Stimulated activated naive CD8-positive, alpha-beta T cell treated with anti-CD3 and anti-CD28 coated beads, Interleukin-15, Interleukin-2, amounts not matched to agents 100 U/mL and 50 U/mL, for 24 hours (primary cell): Measurements from ENCODE around the gene PRDM13.
"Not testable (repeated sequence)": the region's sequence is repeated elsewhere in the genome, so short reads cannot be mapped to it uniquely, and the experiment has no call there.

ENCODE experiments used
- ATAC-seq: fragments of 150-1000 bp; cut with Tn5 transposase; one replicate; pipeline ENCODE4 v1.10.0; 2021
- DNase-seq: peaks from one replicate; pipeline ENCODE4 v3.0.0; 2021

PRDM13 gene

GRCh38 chr6:99629293-99629692 is 22.7 kb downstream of the PRDM13 start:
- no peak for DNase-seq
- no peak for ATAC-seq

DNA sequence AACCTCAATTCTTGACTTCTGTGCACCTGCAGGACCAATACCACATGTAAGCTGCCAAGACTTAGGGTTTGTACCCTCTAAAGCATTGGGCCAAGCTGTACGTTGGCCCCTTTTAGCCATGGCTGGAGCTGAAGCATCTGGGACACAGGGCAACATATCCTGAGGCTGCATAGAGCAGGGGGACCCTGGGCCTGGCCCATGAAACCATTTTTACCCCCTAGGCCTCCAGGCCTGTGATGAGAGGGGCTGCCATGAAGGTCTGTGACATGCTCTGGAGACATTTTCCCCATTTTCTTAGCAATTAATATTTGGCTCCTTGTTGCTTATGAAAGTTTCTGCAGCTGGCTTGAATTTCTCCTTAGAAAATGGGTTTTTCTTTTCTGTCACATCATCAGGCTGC is 31.0 kb downstream of the PRDM13 start:
- no peak for ATAC-seq
- no peak for DNase-seq

DNA sequence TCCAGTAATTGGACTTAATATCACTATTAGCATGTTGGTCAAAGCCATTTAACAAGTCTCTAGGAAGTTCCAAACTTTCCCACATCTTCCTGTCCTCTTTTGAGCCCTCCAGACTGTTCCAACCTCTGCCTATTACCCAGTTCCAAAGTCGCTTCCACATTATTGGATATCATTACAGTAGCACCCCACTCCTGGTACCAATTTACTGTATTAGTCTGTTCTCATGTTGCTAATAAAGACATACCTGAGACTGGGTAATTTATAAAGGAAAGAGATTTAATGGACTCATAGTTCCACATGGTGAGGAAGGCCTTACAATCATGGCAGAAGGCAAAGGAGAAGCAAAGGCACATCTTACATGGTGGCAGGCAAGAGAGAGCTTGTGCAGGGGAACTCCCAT is 31.7 kb downstream of the PRDM13 start:
- not testable (repeated sequence) for ATAC-seq, DNase-seq

DNA sequence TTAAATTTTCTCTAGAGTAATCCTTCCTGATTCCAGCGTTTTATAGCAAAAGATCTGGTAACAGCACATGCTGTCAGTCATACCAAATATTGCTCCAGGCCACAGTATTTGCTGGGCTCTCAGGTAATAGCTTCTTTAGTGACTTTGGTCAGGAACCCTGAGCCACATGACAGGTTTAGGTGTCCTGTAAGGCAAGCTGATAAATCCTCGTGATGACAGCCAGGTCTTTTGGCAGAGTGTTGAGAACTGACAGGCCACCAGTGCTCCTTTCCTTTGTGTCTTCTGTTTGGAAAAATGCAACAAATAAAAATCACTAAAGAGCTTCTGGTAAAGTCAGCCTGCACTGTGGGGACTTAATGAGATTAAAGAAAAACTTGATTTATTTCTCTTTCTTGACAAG is 34.6 kb downstream of the PRDM13 start:
- ATAC-seq (no peak), DNase-seq (no peak)

DNA sequence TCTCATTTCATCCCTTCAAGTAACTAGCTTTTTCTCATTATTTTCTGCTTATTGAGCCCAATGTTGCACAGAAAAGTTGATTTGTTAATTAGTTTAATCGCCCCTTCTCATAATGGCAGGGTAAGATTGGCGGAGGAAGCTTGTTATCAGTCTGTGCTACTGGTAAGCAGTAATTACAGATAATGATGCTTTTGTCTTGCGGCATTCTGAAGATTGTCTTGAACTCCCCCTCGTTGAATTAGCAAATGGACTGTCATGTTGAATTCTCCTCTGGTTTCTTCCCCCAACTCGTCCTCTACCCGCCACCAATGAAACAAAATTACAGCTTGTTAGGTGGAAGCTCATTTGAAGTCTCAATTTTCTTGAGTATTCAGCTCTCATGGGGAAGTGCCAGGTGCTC is 39.4 kb downstream of the PRDM13 start:
- DNase-seq: no peak
- ATAC-seq: no peak

DNA sequence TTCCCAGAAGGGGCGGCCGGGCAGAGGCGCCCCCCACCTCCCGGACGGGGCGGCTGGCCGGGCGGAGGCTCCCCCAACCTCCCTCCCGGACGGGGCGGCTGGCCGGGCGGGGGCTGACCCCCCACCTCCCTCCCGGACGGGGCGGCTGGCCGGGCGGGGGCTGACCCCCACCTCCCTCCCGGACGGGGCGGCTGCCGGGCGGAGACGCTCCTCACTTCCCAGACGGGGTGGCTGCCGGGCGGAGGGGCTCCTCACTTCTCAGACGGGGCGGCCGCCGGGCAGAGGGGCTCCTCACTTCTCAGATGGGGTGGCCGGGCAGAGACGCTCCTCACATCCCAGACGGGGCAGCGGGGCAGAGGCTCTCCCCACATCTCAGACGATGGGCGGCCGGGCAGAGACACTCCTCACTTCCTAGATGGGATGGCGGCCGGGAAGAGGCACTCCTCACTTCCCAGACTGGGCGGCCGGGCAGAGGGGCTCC is 43.5 kb downstream of the PRDM13 start:
- not testable (repeated sequence) for ATAC-seq, DNase-seq

- no peak for DNase-seq
These were observed 53.6 kb downstream of the PRDM13 start for GRCh38 chr6:99660206-99660605.

DNA sequence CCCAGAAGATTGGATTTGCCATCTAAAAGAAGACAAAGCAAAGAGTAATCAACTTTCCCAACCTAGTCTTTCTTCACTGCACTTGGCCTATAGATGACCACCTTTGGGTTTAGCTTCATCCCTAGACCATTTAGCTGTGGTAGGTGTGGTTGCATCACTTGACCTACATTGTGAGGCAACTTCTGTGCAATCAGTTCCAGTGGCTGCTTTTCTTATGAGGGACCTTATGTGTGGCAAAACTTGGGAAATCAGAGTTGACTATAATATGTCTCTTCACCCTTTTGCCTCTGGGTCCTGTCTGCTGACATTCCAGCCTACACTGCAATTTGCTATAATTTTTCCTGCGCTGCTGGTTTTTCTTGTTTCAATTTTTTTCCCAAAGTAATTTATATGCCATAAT is 55.2 kb downstream of the PRDM13 start:
- ATAC-seq (no peak), DNase-seq (no peak)

More at GRCh38 chr6:99660206-99660605, 53.6 kb downstream of the PRDM13 start:
- no peak for ATAC-seq

DNA sequence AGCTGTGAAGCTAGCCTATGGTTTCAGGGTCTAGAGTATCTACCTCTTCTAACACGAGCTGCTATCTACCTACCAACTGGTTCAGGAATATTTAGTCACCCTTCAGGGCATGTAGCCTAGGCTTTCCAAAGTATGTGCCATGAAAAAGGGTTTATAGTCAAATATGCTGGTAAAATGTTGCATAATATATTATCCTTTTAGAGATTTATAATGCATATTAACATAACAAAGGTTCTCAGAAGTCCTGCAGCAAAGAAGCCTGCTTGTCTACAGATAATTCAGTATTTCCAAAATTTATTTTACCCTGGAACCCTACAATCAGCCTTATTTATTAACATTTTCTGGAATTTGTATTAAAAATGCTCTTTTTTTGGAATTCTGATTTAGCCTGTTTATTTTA is 56.0 kb downstream of the PRDM13 start:
- ATAC-seq (no peak), DNase-seq (no peak)
